Pancreas (tissue), 10 donors: ENCODE results near the gene FMNL3. TPM values are rescaled to one million over a fixed set of nuclear protein-coding genes. Genes with fewer than 3 reads are reported as not detected.

ENCODE experiments used
- ATAC-seq, 4 donors: fragments of 200-7000 bp; cut with Tn5 transposase; one replicate each; pipeline versions ENCODE4 v1.8.0 to v1.9.1; 2020; ENCODE audit warnings: mild to moderate bottlenecking in 4 of 4, moderate library complexity in 4 of 4
- DNase-seq, 6 donors: peaks; one replicate each; pipeline ENCODE4 v3.0.0-alpha.2; 2020
- FAIRE-seq: peaks from 2 replicates; lab custom pipeline; 2012; peaks lifted over from hg19 to GRCh38; lab: Jason Lieb, UNC
- H3K27ac ChIP-seq, 4 donors: fragments of 200-600 bp; sonication (generic); 1 replicate in 3 of 4; 2 replicates in 1 of 4; pipeline versions ENCODE4 v1.5.0 to v1.8.0; 2020
- H3K27me3 ChIP-seq, 4 donors: fragments of 200-600 bp; one replicate each; pipeline ENCODE4 v1.8.0; 2021
- H3K36me3 ChIP-seq, 3 donors: fragments of 200-600 bp; sonication (generic) in 1 of 3; one replicate each; pipeline versions ENCODE4 v1.5.0 to v1.8.0; 2020 to 2021
- H3K4me1 ChIP-seq, 3 donors: fragments of 200-600 bp; one replicate each; pipeline ENCODE4 v1.8.0; 2021
- H3K4me3 ChIP-seq, 4 donors: fragments of 200-600 bp; sonication (generic) in 2 of 4; one replicate each; pipeline versions ENCODE4 v1.5.0 to v1.8.0; 2020 to 2021
- H3K9me3 ChIP-seq, 4 donors: fragments of 200-600 bp; one replicate each; pipeline ENCODE4 v1.8.0; 2021
- CTCF ChIP-seq, 4 donors: fragments of 200-600 bp; sonication (generic) in 3 of 4; IDR thresholded peaks; one replicate each; pipeline versions ENCODE4 v1.5.0 to v1.8.0; 2021; ENCODE audit warnings: antibody characterized with exemption in 4 of 4
- WGBS, 2 donors: extraction: QIAGEN DNeasy Blood & Tissue Kit; methylation state at CpG; one replicate each; pipeline ENCODE4 v1.1.7; 2013; 5-methylcytosine and 5-hydroxymethylcytosine counted together
- intact Hi-C, 3 donors: fragments of 100-400 bp; cut with DNase I; formaldehyde crosslinking; loops; one replicate each; pipeline versions ENCODE4 v1.11.1 to v1.14.2; 2022
- polyA plus RNA-seq, 2 donors: library from polyadenylated mRNA; stranded (reverse); fragments of 200-250 nt; gene quantifications; one replicate each; pipeline ENCODE4 v1.2.3, GENCODE V29; 2013
- total RNA-seq, 6 donors: library from RNA; stranded (reverse); fragmentation: NEBNext Ultra II Directional in 4 of 6; extraction: Animal tissue kit (Norgen Biotek cat#: 25700) in 4 of 6; gene quantifications; one replicate each; pipeline versions ENCODE4 v1.2.1 to v1.2.4, GENCODE V29; 2021 to 2023
- donor health status: healthy with polysubstance abuse.
- donor health status: DM: no; HTN: no; CAD: no; lungs with moderate emphysema.
- donor health status: DM: no; HTN: no; CAD: no.
- donor health status: control.
- donor health status: control.
- donor health status: Bipolar disorder and iron deficiency.
- donor health status: DM: yes; HTN: yes; CAD: no.
- donor health status: DM: no; HTN: no; CAD: no.
- donor health status: DM: no; HTN: no; CAD: no.
- donor health status: DM: yes; HTN: yes; CAD: no.

Gene FMNL3
- total and polyA plus RNA-seq, 8 donors = 1.8 to 13.5 (median 3.0) TPM

DNA sequence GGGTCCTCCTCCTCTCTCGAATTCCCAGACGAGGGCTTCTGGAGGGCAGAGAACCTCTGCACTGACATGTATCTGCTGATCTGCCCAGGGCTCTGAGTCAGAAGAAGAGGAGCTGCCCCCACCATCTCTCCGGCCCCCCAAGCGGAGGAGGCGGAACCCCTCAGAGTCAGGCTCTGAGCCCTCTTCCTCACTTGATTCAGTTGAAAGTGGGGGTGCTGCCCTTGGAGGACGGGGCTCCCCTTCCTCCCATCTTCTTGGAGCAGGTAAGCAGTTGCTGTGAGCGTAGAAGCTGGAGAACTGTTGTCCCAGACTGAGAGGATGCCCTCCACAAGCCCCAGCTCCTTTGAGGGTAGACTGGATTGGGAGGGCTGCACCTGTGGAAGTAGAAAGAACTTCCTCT is 64.1 kb downstream of the FMNL3 start:
- FAIRE-seq = no peak
- no peak for ATAC-seq
- TF ChIP-seq CTCF (IDR thresholded peaks at IDR 0.05) = no peak
- WGBS, 2 donors = 83 to 90% methylated on average over 7 of the region's 7 CpGs
- H3K27me3 ChIP-seq = no peaks in the 10 kb centered on the region
- H3K27ac ChIP-seq = no peak overlapping the region
- intact Hi-C loops = loop anchor here in 1 of 3 donors (10.0 kb wide), 1 partner anchor 62 kb away; the partner anchor contains the start of gene FMNL3
- H3K4me1 ChIP-seq = no peaks in the 10 kb centered on the region
- peak in 1 of 6 donors; percentile 35 for DNase-seq
- no peak overlapping the region for H3K4me3 ChIP-seq
- peaks cover 0 to 14% (median 0%) of the 10 kb centered on the region in 3 donors for H3K36me3 ChIP-seq
- no peaks in the 10 kb centered on the region for H3K9me3 ChIP-seq

DNA sequence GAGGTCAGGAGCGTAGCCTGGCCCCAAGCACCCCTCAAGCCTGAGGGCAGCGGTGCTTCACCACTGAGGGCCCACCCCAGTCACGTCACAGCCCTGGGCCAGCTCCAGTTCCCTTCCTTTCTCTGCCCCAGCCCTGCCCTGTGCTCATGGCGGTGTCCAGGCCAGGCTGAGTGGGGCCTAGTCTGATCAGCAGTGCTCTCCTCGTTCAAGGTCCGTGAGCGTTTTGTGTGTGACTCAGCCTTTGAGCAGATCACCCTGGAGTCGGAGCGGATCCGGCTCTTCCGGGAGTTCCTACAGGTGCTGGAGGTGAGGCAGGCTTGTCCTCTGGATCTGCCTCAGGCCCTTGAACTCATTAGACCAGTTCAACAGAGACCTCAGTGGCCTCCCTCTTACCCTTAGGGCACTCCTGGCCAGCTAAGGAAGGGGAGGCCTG is 64.8 kb downstream of the FMNL3 start:
- H3K36me3 ChIP-seq = peaks cover 0 to 14% (median 0%) of the 10 kb centered on the region in 3 donors
- peak in 1 of 6 donors; percentile 31 for DNase-seq
- FAIRE-seq = no peak
- WGBS, 2 donors = 80% methylated on average over 11 of the region's 11 CpGs
- no peak overlapping the region for H3K4me3 ChIP-seq
- H3K4me1 ChIP-seq = no peaks in the 10 kb centered on the region
- H3K27me3 ChIP-seq = no peaks in the 10 kb centered on the region
- ATAC-seq = no peak
- H3K27ac ChIP-seq = no peak overlapping the region
- H3K9me3 ChIP-seq = no peaks in the 10 kb centered on the region
- intact Hi-C loops = loop anchor here in 1 of 3 donors (10.0 kb wide), 1 partner anchor 62 kb away; the partner anchor contains the start of gene FMNL3
- no peak for TF ChIP-seq CTCF (IDR thresholded peaks at IDR 0.05)

DNA sequence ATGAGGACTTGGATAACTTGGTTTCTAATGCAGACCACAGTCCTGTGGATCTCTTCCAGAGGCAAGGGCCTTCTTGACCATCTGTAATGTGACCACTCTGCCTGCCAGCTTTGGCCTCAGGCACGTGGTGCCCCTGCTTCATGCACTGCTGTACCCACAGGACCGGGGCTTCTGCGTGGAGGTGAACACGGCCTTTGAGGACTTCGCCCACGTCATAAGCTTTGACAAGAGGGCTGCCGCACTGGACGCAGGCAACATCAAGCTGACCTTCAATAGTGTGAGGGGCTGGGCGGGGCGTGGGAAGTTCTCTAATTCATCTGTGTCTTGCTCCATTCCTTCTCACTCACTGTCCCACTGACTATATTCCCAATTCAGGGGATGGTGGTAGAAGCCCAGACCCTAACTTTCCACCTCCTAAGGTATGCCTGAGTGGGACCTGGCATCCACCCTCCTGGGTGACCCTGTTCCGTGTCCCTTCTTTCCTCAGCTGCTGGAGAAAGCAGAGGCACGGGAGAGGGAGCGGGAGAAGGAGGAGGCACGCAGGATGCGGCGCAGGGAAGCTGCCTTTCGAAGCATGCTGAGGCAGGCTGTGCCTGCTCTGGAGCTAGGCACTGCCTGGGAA is 65.3 kb downstream of the FMNL3 start:
- peak in 1 of 6 donors; percentile 50 for DNase-seq
- ATAC-seq = no peak
- no peaks in the 10 kb centered on the region for H3K9me3 ChIP-seq
- WGBS, 2 donors = 89 to 91% methylated on average over 17 of the region's 17 CpGs
- no peaks in the 10 kb centered on the region for H3K4me1 ChIP-seq
- H3K27ac ChIP-seq = no peak overlapping the region
- no peak for TF ChIP-seq CTCF (IDR thresholded peaks at IDR 0.05)
- no peaks in the 10 kb centered on the region for H3K27me3 ChIP-seq
- FAIRE-seq = no peak
- H3K36me3 ChIP-seq = peaks cover 0 to 14% (median 0%) of the 10 kb centered on the region in 3 donors
- H3K4me3 ChIP-seq = no peak overlapping the region
- intact Hi-C loops = loop anchor here in 1 of 3 donors (10.0 kb wide), 1 partner anchor 63 kb away; the partner anchor contains the start of gene FMNL3

DNA sequence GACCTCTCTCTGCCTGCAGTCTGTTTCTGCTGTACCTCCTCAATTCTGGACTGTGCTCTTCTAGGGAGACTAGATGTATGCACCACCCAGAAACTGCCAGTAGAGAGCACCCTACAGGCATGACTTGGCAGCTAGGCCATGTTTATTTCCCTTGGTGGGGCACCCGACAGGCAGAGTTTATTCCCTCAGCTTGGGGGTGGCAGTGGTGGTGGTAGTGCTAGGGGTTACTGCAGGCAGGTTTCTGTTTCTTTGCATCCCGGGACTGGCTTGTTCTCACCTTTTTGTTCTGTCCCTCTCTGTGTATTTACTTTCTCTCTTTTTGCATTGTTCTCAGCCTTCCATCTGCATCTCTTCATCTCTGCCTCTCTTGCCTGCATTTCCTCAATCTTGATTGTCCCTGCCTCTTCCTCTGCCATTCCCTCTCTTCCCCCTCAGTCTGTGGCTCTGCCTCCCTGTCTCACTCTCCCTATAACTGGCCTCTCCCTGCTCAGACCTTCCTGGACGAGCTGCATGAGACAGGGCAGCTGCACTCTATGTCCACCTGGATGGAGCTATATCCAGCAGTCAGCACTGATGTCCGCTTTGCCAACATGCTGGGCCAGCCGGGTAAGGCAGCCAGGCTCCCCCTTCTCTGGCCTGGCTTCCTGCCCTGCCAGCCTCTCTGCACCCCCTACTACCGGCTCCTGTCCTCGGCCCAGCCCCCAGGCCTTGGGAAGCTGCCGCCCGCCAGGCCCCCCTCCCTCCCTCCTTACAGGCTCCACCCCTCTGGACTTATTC is 70.0 kb downstream of the FMNL3 start:
- Histone ChIP-seq H3K4me1 (no peaks in the 10 kb centered on the region), H3K27me3 (no peaks in the 10 kb centered on the region), H3K9me3 (no peaks in the 10 kb centered on the region), H3K4me3 (no peak overlapping the region), H3K27ac (no peak overlapping the region), H3K36me3 (peaks cover 0 to 4% (median 0%) of the 10 kb centered on the region in 3 donors)
- ATAC-seq (peak; percentile 56 to 87 (median 79)), DNase-seq (peak in 1 of 6 donors; percentile 48), FAIRE-seq (no peak)
- intact Hi-C loops = no loop called here
- TF ChIP-seq CTCF (IDR thresholded peaks at IDR 0.05) = peak in 3 of 4 donors; percentile 21 to 27 (median 26)
- WGBS, 2 donors = 56 to 57% methylated on average over 9 of the region's 9 CpGs
